HepG2 (cell line): Measurements from ENCODE around the gene METTL26. TPM values are rescaled to one million over a fixed set of nuclear protein-coding genes. Genes with fewer than 3 reads are reported as not detected.

Source experiments
- CREB1 ChIP-seq, 2 experiments: fragments of 450-650 bp in 1 of 2; IDR thresholded peaks; 2 replicates each; pipeline ENCODE4 v1.6.1; 2016 to 2017; ENCODE audit warnings: control low read depth in 1 of 2, mild to moderate bottlenecking in 1 of 2, missing compliant biosample characterization in 1 of 2, missing genetic modification characterization in 1 of 2
- HDAC6 ChIP-seq: fragments of 200-600 bp; sonication (generic); IDR thresholded peaks from 2 replicates; pipeline ENCODE4 v1.7.0; 2017; ENCODE audit warnings: mild to moderate bottlenecking, antibody characterized with exemption, low read length, low read depth
- REL ChIP-seq: sonication (generic); formaldehyde crosslinking; conservative IDR thresholded peaks from 2 replicates; pipeline ENCODE4 v1.8.0; 2022; ENCODE audit warnings: mild to moderate bottlenecking, missing genetic modification reagents, moderate library complexity
- ZNF382 ChIP-seq: sonication (generic); formaldehyde crosslinking; IDR thresholded peaks from 2 replicates; pipeline ENCODE4 v1.5.0; 2020; ENCODE audit warnings: missing genetic modification reagents, mild to moderate bottlenecking, borderline replicate concordance
- ZNF451 ChIP-seq: sonication (generic); formaldehyde crosslinking; IDR thresholded peaks from 2 replicates; pipeline ENCODE4 v1.5.0; 2020; ENCODE audit warnings: mild to moderate bottlenecking, missing genetic modification reagents
- ZNF484 ChIP-seq: sonication (generic); formaldehyde crosslinking; IDR thresholded peaks from 2 replicates; pipeline ENCODE4 v1.5.1; 2020; ENCODE audit warnings: mild to moderate bottlenecking, low read depth, missing genetic modification reagents, borderline replicate concordance
- ZNF503 ChIP-seq: sonication (generic); formaldehyde crosslinking; IDR thresholded peaks from 2 replicates; pipeline ENCODE4 v1.4.0; 2020; ENCODE audit warnings: missing genetic modification reagents
- ZNF652 ChIP-seq: IDR thresholded peaks from 2 replicates; pipeline ENCODE4 v1.6.1; 2016; ENCODE audit warnings: low read depth, borderline replicate concordance
- ZNF780A ChIP-seq: sonication (generic); formaldehyde crosslinking; IDR thresholded peaks from 2 replicates; pipeline ENCODE4 v1.8.0; 2022; ENCODE audit warnings: mild to moderate bottlenecking, missing genetic modification reagents, moderate library complexity
- ZSCAN5A ChIP-seq: sonication (generic); formaldehyde crosslinking; IDR thresholded peaks from 2 replicates; pipeline ENCODE4 v1.8.0; 2022; ENCODE audit warnings: mild to moderate bottlenecking, missing genetic modification reagents, borderline replicate concordance
- ZSCAN9 ChIP-seq: IDR thresholded peaks from 2 replicates; pipeline ENCODE4 v1.6.1; 2016; ENCODE audit warnings: borderline replicate concordance
- polyA plus RNA-seq, 8 experiments: library from polyadenylated mRNA; depleted of rRNA in 3 of 8; stranded (reverse) in 7 of 8; unstranded in 1 of 8; fragments of >200 nt; fragmentation: Illumina TruSeq in 4 of 8; extraction: Trizol in 4 of 8; gene quantifications; 2 replicates each; pipeline versions ENCODE4 v1.2.1 to v1.2.3, GENCODE V29; 2011 to 2016; ENCODE audit warnings: low read depth in 4 of 8, missing spikeins in 1 of 8, mixed read lengths in 1 of 8; ENCODE audit not compliant: insufficient read depth in 1 of 8
- total RNA-seq, 5 experiments: library from RNA; depleted of rRNA; stranded (reverse); fragments of >200 nt; fragmentation: Illumina TruSeq; extraction: Trizol; gene quantifications; 2 replicates each; pipeline ENCODE4 v1.2.3, GENCODE V29; 2016; ENCODE audit warnings: low read depth in 1 of 5
- TF ChIP-seq, protein P1 (sequence below): sonication (generic); formaldehyde crosslinking; IDR thresholded peaks from 2 replicates; pipeline ENCODE4 v1.5.0; 2020; ENCODE audit warnings: mild to moderate bottlenecking, missing genetic modification reagents
- TF ChIP-seq, protein P2 (sequence below): sonication (generic); formaldehyde crosslinking; IDR thresholded peaks from 2 replicates; pipeline ENCODE4 v1.4.0; 2020; ENCODE audit warnings: mild to moderate bottlenecking, missing genetic modification reagents
- TF ChIP-seq, protein P3 (sequence below), 2 experiments: IDR thresholded peaks; 2 replicates each; pipeline ENCODE4 v1.6.1; 2011 to 2012; ENCODE audit warnings: low read length in 2 of 2, borderline replicate concordance in 1 of 2, low read depth in 1 of 2, mild to moderate bottlenecking in 1 of 2, moderate library complexity in 1 of 2

Gene METTL26
- total and polyA plus RNA-seq, 2 of the 13 experiments (the other 11 are each of a cell fraction or from before 2014, with no cell fraction given), result 65.5 to 70.1 TPM

- TF ChIP-seq ZNF451 (CRISPR knock-in tag) (no peak), ZSCAN5A (CRISPR knock-in tag) (no peak), ZNF780A (CRISPR knock-in tag) (no peak), ZNF503 (CRISPR knock-in tag) (no peak), REL (CRISPR knock-in tag) (no peak), HDAC6 (no peak), CREB1 (IDR thresholded peaks at IDR 0.05) (no peak), CREB1 (CRISPR knock-in tag; IDR thresholded peaks at IDR 0.05) (no peak), ZSCAN9 (CRISPR knock-in tag) (peak; percentile 25; the same call in 1 of the 2 replicates), ZNF382 (CRISPR knock-in tag) (no peak), ZNF652 (no peak), ZNF484 (CRISPR knock-in tag) (no peak)
- TF ChIP-seq, protein P1, sequence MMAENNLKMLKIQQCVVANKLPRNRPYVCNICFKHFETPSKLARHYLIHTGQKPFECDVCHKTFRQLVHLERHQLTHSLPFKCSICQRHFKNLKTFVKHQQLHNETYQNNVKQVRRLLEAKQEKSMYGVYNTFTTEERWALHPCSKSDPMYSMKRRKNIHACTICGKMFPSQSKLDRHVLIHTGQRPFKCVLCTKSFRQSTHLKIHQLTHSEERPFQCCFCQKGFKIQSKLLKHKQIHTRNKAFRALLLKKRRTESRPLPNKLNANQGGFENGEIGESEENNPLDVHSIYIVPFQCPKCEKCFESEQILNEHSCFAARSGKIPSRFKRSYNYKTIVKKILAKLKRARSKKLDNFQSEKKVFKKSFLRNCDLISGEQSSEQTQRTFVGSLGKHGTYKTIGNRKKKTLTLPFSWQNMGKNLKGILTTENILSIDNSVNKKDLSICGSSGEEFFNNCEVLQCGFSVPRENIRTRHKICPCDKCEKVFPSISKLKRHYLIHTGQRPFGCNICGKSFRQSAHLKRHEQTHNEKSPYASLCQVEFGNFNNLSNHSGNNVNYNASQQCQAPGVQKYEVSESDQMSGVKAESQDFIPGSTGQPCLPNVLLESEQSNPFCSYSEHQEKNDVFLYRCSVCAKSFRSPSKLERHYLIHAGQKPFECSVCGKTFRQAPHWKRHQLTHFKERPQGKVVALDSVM (CRISPR knock-in tag), result no peak
- TF ChIP-seq, protein P2, sequence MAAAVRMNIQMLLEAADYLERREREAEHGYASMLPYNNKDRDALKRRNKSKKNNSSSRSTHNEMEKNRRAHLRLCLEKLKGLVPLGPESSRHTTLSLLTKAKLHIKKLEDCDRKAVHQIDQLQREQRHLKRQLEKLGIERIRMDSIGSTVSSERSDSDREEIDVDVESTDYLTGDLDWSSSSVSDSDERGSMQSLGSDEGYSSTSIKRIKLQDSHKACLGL (CRISPR knock-in tag), result no peak
- TF ChIP-seq, protein P3, sequence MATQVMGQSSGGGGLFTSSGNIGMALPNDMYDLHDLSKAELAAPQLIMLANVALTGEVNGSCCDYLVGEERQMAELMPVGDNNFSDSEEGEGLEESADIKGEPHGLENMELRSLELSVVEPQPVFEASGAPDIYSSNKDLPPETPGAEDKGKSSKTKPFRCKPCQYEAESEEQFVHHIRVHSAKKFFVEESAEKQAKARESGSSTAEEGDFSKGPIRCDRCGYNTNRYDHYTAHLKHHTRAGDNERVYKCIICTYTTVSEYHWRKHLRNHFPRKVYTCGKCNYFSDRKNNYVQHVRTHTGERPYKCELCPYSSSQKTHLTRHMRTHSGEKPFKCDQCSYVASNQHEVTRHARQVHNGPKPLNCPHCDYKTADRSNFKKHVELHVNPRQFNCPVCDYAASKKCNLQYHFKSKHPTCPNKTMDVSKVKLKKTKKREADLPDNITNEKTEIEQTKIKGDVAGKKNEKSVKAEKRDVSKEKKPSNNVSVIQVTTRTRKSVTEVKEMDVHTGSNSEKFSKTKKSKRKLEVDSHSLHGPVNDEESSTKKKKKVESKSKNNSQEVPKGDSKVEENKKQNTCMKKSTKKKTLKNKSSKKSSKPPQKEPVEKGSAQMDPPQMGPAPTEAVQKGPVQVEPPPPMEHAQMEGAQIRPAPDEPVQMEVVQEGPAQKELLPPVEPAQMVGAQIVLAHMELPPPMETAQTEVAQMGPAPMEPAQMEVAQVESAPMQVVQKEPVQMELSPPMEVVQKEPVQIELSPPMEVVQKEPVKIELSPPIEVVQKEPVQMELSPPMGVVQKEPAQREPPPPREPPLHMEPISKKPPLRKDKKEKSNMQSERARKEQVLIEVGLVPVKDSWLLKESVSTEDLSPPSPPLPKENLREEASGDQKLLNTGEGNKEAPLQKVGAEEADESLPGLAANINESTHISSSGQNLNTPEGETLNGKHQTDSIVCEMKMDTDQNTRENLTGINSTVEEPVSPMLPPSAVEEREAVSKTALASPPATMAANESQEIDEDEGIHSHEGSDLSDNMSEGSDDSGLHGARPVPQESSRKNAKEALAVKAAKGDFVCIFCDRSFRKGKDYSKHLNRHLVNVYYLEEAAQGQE (IDR thresholded peaks at IDR 0.05; ENCODE audit: borderline replicate concordance in 1 of 2, low read depth in 1 of 2, low read length in 2 of 2), result 0 out of 4 replicates have a peak, but pooled peaks of 1 of the 2 experiments have one; percentile 3
Observed at GRCh38 chr16:678858-679813, 43.0 kb upstream of the METTL26 start (continued).
